GM21619 (cell line): ENCODE measurements around the gene RXRA.

ENCODE experiments used
- ATAC-seq: cut with Tn5 transposase; IDR thresholded peaks from one replicate; pipeline ENCODE4 v1.9.1; 2021; ENCODE audit not compliant: unreplicated experiment

RXRA gene

GRCh38 chr9:134351606-134352176 lies 25.4 kb downstream of the RXRA start:
- ATAC-seq: no peak

- no peak for ATAC-seq
These were observed 26.1 kb downstream of the RXRA start for GRCh38 chr9:134352247-134352933.

- no peak for ATAC-seq
These were observed 27.3 kb downstream of the RXRA start for GRCh38 chr9:134353539-134353938.

- no peak for ATAC-seq
These were observed 28.9 kb downstream of the RXRA start for GRCh38 chr9:134355158-134355557.

- ATAC-seq: no peak
These were observed 29.5 kb downstream of the RXRA start for GRCh38 chr9:134355561-134356279.

GRCh38 chr9:134356496-134357470 lies 30.5 kb downstream of the RXRA start:
- no peak for ATAC-seq

GRCh38 chr9:134357631-134358025 lies 31.4 kb downstream of the RXRA start:
- no peak for ATAC-seq

GRCh38 chr9:134358026-134358661 lies 31.9 kb downstream of the RXRA start:
- ATAC-seq: no peak

- no peak for ATAC-seq
These were observed 32.5 kb downstream of the RXRA start for GRCh38 chr9:134358662-134359319.

- no peak for ATAC-seq
These were observed 33.4 kb downstream of the RXRA start for GRCh38 chr9:134359493-134360179.

GRCh38 chr9:134360180-134360759 lies 34.0 kb downstream of the RXRA start:
- ATAC-seq: no peak

- ATAC-seq: no peak
These were observed 34.6 kb downstream of the RXRA start for GRCh38 chr9:134360897-134361296.

GRCh38 chr9:134361426-134361825 lies 35.2 kb downstream of the RXRA start:
- ATAC-seq: no peak

GRCh38 chr9:134361843-134362414 lies 35.7 kb downstream of the RXRA start:
- no peak for ATAC-seq

GRCh38 chr9:134363450-134363849 lies 37.2 kb downstream of the RXRA start:
- no peak for ATAC-seq

- no peak for ATAC-seq
These were observed 38.3 kb downstream of the RXRA start for GRCh38 chr9:134364391-134365114.

GRCh38 chr9:134365115-134365596 lies 38.9 kb downstream of the RXRA start:
- no peak for ATAC-seq

- ATAC-seq: no peak
These were observed 39.6 kb downstream of the RXRA start for GRCh38 chr9:134365791-134366222.
